ENCODE data around the gene CYP2J2. TPM values are rescaled to one million over a fixed set of nuclear protein-coding genes. Genes with fewer than 3 reads are reported as not detected.
"Not testable (repeated sequence)": the region's sequence is repeated elsewhere in the genome, so short reads cannot be mapped to it uniquely, and the experiment has no call there.

The CYP2J2 gene
- total RNA-seq, 1 experiment from 2014 or later, result 0.25 TPM

- DNase-seq (ENCODE audit: extremely low read depth, low read depth), result not testable (repeated sequence)
Measured at GRCh38 chr1:59921258-59921899, 5.2 kb downstream of the CYP2J2 start.

GRCh38 chr1:59919746-59920145 is 6.8 kb downstream of the CYP2J2 start:
- no peak for DNase-seq (ENCODE audit: extremely low read depth, low read depth)

- DNase-seq (ENCODE audit: extremely low read depth, low read depth), result no peak
Measured at GRCh38 chr1:59917785-59918180, 8.8 kb downstream of the CYP2J2 start.

- no peak for DNase-seq (ENCODE audit: extremely low read depth, low read depth)
Measured at GRCh38 chr1:59917026-59917784, 9.4 kb downstream of the CYP2J2 start.

GRCh38 chr1:59915516-59915915 is 11.1 kb downstream of the CYP2J2 start:
- DNase-seq (ENCODE audit: extremely low read depth, low read depth), result no peak

GRCh38 chr1:59914791-59915286 is 11.7 kb downstream of the CYP2J2 start:
- not testable (repeated sequence) for DNase-seq (ENCODE audit: extremely low read depth, low read depth)

- DNase-seq (ENCODE audit: extremely low read depth, low read depth), result no peak
Measured at GRCh38 chr1:59908682-59909081, 17.9 kb downstream of the CYP2J2 start.

- no peak for DNase-seq (ENCODE audit: extremely low read depth, low read depth)
Measured at GRCh38 chr1:59908084-59908483, 18.5 kb downstream of the CYP2J2 start.

- no peak for DNase-seq (ENCODE audit: extremely low read depth, low read depth)
Measured at GRCh38 chr1:59906931-59907330, 19.6 kb downstream of the CYP2J2 start.

- DNase-seq (ENCODE audit: extremely low read depth, low read depth), result peak; percentile 13
Measured at GRCh38 chr1:59903141-59903754, 23.3 kb downstream of the CYP2J2 start.

GRCh38 chr1:59901770-59902388 is 24.7 kb downstream of the CYP2J2 start:
- no peak for DNase-seq (ENCODE audit: extremely low read depth, low read depth)

- no peak for DNase-seq (ENCODE audit: extremely low read depth, low read depth)
Measured at GRCh38 chr1:59900640-59901039, 25.9 kb downstream of the CYP2J2 start.

- no peak for DNase-seq (ENCODE audit: extremely low read depth, low read depth)
Measured at GRCh38 chr1:59898927-59899326, 27.6 kb downstream of the CYP2J2 start.

GRCh38 chr1:59897165-59897564 is 29.4 kb downstream of the CYP2J2 start:
- no peak for DNase-seq (ENCODE audit: extremely low read depth, low read depth)

GRCh38 chr1:59892841-59893811 is 33.4 kb downstream of the CYP2J2 start:
- DNase-seq (ENCODE audit: extremely low read depth, low read depth), result no peak

GRCh38 chr1:59885160-59885832 is 41.3 kb downstream of the CYP2J2 start:
- DNase-seq (ENCODE audit: extremely low read depth, low read depth), result no peak

- DNase-seq (ENCODE audit: extremely low read depth, low read depth), result no peak
Measured at GRCh38 chr1:59880735-59881134, 45.8 kb downstream of the CYP2J2 start.

- no peak for DNase-seq (ENCODE audit: extremely low read depth, low read depth)
Measured at GRCh38 chr1:59879996-59880505, 46.5 kb downstream of the CYP2J2 start.

- peak; percentile 47 for DNase-seq (ENCODE audit: extremely low read depth, low read depth)
Measured at GRCh38 chr1:59879574-59879973, 47.0 kb downstream of the CYP2J2 start.

Measured in NCI-H460 (cell line).